GM12875 (cell line): ENCODE results near the gene CERS6.

Source experiments
- H3K4me3 ChIP-seq: one replicate; pipeline ENCODE4 v1.5.1; 2011; ENCODE audit warnings: low read depth, low read length, control low read depth
- TF ChIP-seq, protein P1 (sequence below): IDR thresholded peaks from 2 replicates; pipeline ENCODE4 v1.5.1; 2011; ENCODE audit warnings: low read depth, mild to moderate bottlenecking, control low read depth, inconsistent platforms, low read length, moderate library complexity, borderline replicate concordance; ENCODE audit not compliant: insufficient read depth

Gene CERS6

DNA sequence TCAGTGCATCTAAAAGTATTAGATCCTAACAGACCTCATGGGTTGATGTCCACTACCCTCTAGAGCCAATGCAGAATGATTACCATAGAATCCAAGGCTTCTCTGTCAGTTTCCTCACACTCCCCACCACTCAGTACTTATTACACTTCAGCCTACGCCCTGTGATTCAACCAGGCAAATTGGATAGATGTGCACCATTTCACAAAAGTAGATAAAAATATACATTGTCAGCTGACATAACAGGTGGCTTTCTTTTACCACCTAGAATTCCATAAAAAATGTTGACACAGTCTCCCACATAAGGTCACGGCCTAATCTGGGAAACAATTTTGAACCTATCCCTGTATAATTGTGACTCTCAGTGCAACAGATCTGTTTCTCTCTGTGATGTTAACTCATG is 144.9 kb downstream of the CERS6 start:
- H3K4me3 ChIP-seq, result no peak overlapping the region
- TF ChIP-seq, protein P1, sequence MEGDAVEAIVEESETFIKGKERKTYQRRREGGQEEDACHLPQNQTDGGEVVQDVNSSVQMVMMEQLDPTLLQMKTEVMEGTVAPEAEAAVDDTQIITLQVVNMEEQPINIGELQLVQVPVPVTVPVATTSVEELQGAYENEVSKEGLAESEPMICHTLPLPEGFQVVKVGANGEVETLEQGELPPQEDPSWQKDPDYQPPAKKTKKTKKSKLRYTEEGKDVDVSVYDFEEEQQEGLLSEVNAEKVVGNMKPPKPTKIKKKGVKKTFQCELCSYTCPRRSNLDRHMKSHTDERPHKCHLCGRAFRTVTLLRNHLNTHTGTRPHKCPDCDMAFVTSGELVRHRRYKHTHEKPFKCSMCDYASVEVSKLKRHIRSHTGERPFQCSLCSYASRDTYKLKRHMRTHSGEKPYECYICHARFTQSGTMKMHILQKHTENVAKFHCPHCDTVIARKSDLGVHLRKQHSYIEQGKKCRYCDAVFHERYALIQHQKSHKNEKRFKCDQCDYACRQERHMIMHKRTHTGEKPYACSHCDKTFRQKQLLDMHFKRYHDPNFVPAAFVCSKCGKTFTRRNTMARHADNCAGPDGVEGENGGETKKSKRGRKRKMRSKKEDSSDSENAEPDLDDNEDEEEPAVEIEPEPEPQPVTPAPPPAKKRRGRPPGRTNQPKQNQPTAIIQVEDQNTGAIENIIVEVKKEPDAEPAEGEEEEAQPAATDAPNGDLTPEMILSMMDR, result no peak

DNA sequence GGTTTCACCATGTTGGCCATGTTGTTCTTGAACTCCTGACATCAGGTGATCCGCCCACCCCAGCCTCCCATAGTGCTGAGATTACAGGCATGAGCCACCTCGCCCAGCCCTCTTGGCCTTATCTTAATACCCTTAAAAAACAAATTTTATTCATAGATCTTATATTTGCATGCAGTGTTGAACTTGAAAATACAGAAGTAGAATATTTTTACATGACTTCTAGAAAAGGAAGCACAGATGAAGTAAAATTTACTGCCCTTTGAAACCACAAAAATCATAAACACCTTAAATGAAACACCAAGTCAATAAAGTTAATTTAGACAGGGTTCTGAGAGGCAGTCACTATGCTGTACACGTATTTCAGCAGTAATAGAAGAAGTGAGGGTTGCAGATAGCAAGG is 145.7 kb downstream of the CERS6 start:
- no peak overlapping the region for H3K4me3 ChIP-seq
- TF ChIP-seq, protein P1, result no peak

DNA sequence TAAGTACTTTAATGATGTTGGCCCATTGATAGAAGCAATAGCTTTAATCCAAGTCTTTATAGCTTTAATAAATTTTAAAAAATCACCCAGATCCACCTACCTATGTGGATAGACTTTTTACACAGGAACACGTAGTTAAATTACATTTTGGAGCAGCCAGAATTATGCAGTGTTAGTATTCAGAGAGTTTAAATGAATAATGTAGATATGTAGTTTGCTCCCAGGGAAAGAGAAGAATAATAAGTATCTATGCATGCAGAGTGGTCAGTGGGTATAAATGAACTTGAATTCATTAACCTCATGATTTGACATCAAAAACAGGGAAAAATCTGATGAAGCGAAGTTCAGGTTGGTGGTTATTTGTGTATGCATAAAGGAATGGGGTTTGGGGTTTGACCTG is 146.3 kb downstream of the CERS6 start:
- H3K4me3 ChIP-seq, result no peak overlapping the region
- TF ChIP-seq, protein P1, result no peak

DNA sequence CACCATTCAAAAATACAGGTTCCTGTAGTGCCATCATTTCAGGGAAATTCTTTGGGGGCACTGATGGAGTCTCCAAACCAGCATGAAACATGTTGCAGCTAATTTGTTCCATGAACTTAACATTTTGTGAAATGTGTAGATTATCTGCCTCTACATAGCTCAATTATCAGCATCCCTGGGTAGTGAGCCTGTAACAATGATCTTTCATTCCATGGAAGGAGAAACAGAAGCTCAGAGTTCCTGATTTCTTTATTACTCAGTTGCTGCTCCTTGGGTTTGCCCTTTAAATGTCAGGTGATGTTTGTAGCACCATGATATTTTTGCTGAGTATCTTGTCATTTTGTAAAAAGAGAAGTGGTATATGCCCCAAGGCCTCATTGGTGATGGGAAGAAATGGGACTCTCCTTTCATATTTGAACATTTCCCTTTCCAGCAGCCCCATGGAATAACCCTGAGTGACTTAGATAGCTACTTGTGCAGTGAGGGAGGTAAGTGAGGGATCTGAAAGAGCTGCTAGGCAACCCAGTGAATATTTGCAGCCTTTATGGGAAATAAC is 146.9 kb downstream of the CERS6 start:
- H3K4me3 ChIP-seq, result no peak overlapping the region
- TF ChIP-seq, protein P1, result no peak

DNA sequence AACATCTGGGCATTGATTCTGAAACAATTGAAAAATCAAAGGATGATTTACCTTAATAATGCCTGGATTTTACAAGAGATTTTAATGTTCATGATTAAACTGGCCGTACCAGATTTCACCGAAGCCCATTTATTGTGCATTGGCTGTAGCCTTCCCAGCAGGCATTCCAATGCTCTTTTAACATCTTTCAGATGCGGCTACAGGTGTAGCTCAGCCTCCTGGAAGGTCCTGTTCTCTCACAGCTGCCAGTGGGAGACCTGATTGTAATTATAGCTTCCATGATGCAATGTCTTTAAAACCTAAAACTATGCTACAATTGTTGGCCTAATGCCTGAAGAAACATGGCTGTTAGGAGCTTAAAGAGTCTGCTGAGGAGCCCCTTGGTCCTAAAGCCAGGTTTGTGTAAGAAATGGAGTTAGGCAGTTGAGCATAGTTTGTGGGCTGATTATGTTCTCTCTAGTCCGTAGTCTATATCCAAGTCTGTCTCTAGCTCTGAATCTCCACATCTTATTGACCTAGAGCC is 147.4 kb downstream of the CERS6 start:
- no peak overlapping the region for H3K4me3 ChIP-seq
- TF ChIP-seq, protein P1, result no peak

DNA sequence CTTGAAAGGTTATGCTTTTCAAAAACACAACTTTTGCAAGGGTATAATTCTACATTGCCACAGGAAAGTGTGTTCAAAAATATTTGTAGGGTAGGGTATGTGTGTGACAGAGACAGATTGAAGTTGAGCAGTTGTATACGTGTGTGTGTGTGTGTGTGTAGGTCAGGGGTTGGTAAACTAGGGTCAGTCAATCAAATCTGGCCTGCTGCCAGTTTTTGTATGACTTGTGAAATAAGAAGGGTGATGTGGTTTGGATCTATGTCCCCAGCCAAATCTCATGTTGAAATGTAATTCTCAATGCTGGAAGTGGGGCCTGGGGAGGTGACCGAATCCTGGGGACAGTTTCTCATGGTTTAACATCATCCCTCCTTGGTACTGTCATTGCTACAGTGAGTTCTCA is 148.2 kb downstream of the CERS6 start:
- TF ChIP-seq, protein P1, result no peak
- no peak overlapping the region for H3K4me3 ChIP-seq

DNA sequence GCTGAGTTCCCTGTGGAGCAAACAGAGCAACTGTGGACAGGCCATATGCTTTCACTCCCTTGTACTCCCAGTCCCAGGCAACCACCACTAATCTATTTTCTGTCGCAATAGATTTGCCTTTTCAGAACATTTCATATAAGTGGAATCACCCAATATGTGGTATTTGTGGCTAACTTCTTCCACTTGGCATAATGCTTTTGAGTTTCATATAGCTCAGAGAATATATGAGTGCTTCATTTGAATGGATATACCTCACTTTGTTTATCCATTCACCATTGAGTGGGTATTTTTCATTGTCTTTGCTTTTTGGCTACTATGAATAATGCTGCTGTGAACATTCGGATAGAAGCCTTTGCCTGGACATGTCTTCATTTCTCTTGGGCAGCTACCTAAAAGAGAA is 151.9 kb downstream of the CERS6 start:
- no peak overlapping the region for H3K4me3 ChIP-seq
- TF ChIP-seq, protein P1, result no peak
